CD4-positive, alpha-beta T cell treated with Interleukin-15 for 1 hour (primary cell): ENCODE measurements around the gene CIAO2B.
"Not testable (repeated sequence)": the region's sequence is repeated elsewhere in the genome, so short reads cannot be mapped to it uniquely, and the experiment has no call there.

ENCODE experiments used
- DNase-seq: peaks from one replicate; pipeline ENCODE4 v3.0.0-alpha.2; 2020

The CIAO2B gene

GRCh38 chr16:66934138-66934838, at the start of gene CIAO2B:
Gene CIAO2B, minus strand, starts transcription at chr16:66934402. Its CDS starts 38 bp downstream, at chr16:66934364.
- peak; percentile 87 for DNase-seq

- no peak for DNase-seq
These were observed 48.8 kb upstream of the CIAO2B start for GRCh38 chr16:66983033-66983432.

- DNase-seq, result no peak
These were observed 45.0 kb upstream of the CIAO2B start for GRCh38 chr16:66979011-66979717.

- peak; percentile 84 for DNase-seq
These were observed 43.3 kb upstream of the CIAO2B start for GRCh38 chr16:66977341-66978113.

- no peak for DNase-seq
These were observed 42.5 kb upstream of the CIAO2B start for GRCh38 chr16:66976746-66977145.

GRCh38 chr16:66975302-66975893, 41.2 kb upstream of the CIAO2B start:
- no peak for DNase-seq

GRCh38 chr16:66974932-66975246, 40.7 kb upstream of the CIAO2B start:
- DNase-seq, result peak; percentile 39

- not testable (repeated sequence) for DNase-seq
These were observed 40.1 kb upstream of the CIAO2B start for GRCh38 chr16:66974156-66974931.

- no peak for DNase-seq
These were observed 39.5 kb upstream of the CIAO2B start for GRCh38 chr16:66973716-66974115.

GRCh38 chr16:66972983-66973382, 38.8 kb upstream of the CIAO2B start:
- no peak for DNase-seq

- no peak for DNase-seq
These were observed 36.8 kb upstream of the CIAO2B start for GRCh38 chr16:66970775-66971720.

GRCh38 chr16:66968847-66969246, 34.6 kb upstream of the CIAO2B start:
- DNase-seq, result no peak

- no peak for DNase-seq
These were observed 29.8 kb upstream of the CIAO2B start for GRCh38 chr16:66964049-66964448.

GRCh38 chr16:66961914-66962313, 27.7 kb upstream of the CIAO2B start:
- no peak for DNase-seq

GRCh38 chr16:66961065-66961744, 27.0 kb upstream of the CIAO2B start, which contains the start of gene CES3:
Gene CES3, plus strand, starts transcription at chr16:66961266. Its CDS starts 42 bp downstream, at chr16:66961308.
- peak; percentile 53 for DNase-seq

GRCh38 chr16:66960270-66960669, 26.1 kb upstream of the CIAO2B start:
- DNase-seq, result no peak

GRCh38 chr16:66959704-66960161, 25.5 kb upstream of the CIAO2B start:
- DNase-seq, result no peak

GRCh38 chr16:66958857-66959703, 24.9 kb upstream of the CIAO2B start:
- no peak for DNase-seq

GRCh38 chr16:66956154-66956457, 21.9 kb upstream of the CIAO2B start:
- DNase-seq, result not testable (repeated sequence)
